IMR-90 (cell line): ENCODE data around the gene STX8. TPM values are rescaled to one million over a fixed set of nuclear protein-coding genes. Genes with fewer than 3 reads are reported as not detected.

Experiments
- ATAC-seq: fragments of 200-7000 bp; cut with Tn5 transposase; 2 replicates; pipeline ENCODE4 v1.9.1; 2020; ENCODE audit warnings: low read depth, mild to moderate bottlenecking, moderate library complexity
- BruUV-seq: library from RNA; stranded (reverse); fragments of 400-500 nt; replicated peaks from 2 replicates; lab custom pipeline; 2021; lab: Mats Ljungman, UMichigan
- CTCF ChIA-PET: fragments of 300-600 bp; formaldehyde crosslinking; extraction: SDS; loops from one replicate; lab custom pipeline; 2021; ENCODE audit warnings: antibody characterized with exemption; lab: Yijun Ruan, JAX
- POLR2A ChIA-PET: fragments of 300-600 bp; sonication (Branson Sonifier 250); formaldehyde crosslinking; loops from one replicate; lab custom pipeline; 2022; ENCODE audit warnings: antibody characterized with exemption; ENCODE audit not compliant: unreplicated experiment; lab: Charles Lee
- DNase-seq: peaks from one replicate; pipeline ENCODE4 v3.0.0; 2013
- H2AFZ ChIP-seq: replicated peaks from 2 replicates; pipeline ENCODE3; 2013; ENCODE audit warnings: low read length, mild to moderate bottlenecking; ENCODE audit not compliant: poor library complexity
- H2AK5ac ChIP-seq: 2 replicates; pipeline ENCODE4 v1.6.1; 2013; ENCODE audit warnings: low read depth, low read length, inconsistent platforms
- H2AK9ac ChIP-seq: replicated peaks from 2 replicates; pipeline ENCODE3; 2013; ENCODE audit warnings: mild to moderate bottlenecking, low read depth, low read length, moderate library complexity; ENCODE audit not compliant: poor library complexity
- H2BK120ac ChIP-seq: 2 replicates; pipeline ENCODE4 v1.6.1; 2013; ENCODE audit warnings: low read depth, low read length, inconsistent platforms
- H2BK15ac ChIP-seq: 3 replicates; pipeline ENCODE4 v1.6.1; 2013; ENCODE audit warnings: low read depth, low read length, inconsistent platforms
- H2BK20ac ChIP-seq: 2 replicates; pipeline ENCODE4 v1.6.1; 2013; ENCODE audit warnings: low read depth, mild to moderate bottlenecking, inconsistent platforms, low read length, moderate library complexity
- H2BK5ac ChIP-seq: 2 replicates; pipeline ENCODE4 v1.6.1; 2013; ENCODE audit warnings: mild to moderate bottlenecking, low read depth, low read length, inconsistent platforms; ENCODE audit not compliant: poor library complexity, severe bottlenecking
- H3K14ac ChIP-seq: replicated peaks from 2 replicates; pipeline ENCODE4 v1.6.1; 2013; ENCODE audit warnings: low read depth, low read length, inconsistent platforms
- H3K18ac ChIP-seq: 2 replicates; pipeline ENCODE4 v1.6.1; 2013; ENCODE audit warnings: low read depth, low read length, control low read depth
- H3K23ac ChIP-seq: 2 replicates; pipeline ENCODE4 v1.6.1; 2013; ENCODE audit warnings: low read depth, low read length, inconsistent platforms
- H3K27ac ChIP-seq: 2 replicates; pipeline ENCODE4 v1.5.1; 2013; ENCODE audit warnings: mild to moderate bottlenecking, control low read depth, low read length; ENCODE audit not compliant: insufficient read depth
- H3K27me3 ChIP-seq: 2 replicates; pipeline ENCODE4 v1.6.1; 2013; ENCODE audit warnings: low read length; ENCODE audit not compliant: control insufficient read depth, insufficient read depth
- H3K36me3 ChIP-seq: 2 replicates; pipeline ENCODE4 v1.6.1; 2013; ENCODE audit warnings: low read length, mixed read lengths; ENCODE audit not compliant: control insufficient read depth, insufficient read depth
- H3K4ac ChIP-seq: 2 replicates; pipeline ENCODE4 v1.6.1; 2013; ENCODE audit warnings: low read depth, low read length, inconsistent platforms
- H3K4me1 ChIP-seq: 2 replicates; pipeline ENCODE4 v1.6.1; 2013; ENCODE audit warnings: low read length, mixed read lengths; ENCODE audit not compliant: control insufficient read depth, insufficient read depth
- H3K4me2 ChIP-seq: 2 replicates; pipeline ENCODE4 v1.6.1; 2013; ENCODE audit warnings: low read depth, mild to moderate bottlenecking, control low read depth, low read length, moderate library complexity
- H3K4me3 ChIP-seq: 2 replicates; pipeline ENCODE4 v1.5.1; 2013; ENCODE audit warnings: low read depth, mild to moderate bottlenecking, control low read depth, low read length, moderate library complexity; ENCODE audit not compliant: insufficient read depth
- H3K56ac ChIP-seq: 2 replicates; pipeline ENCODE4 v1.6.1; 2013; ENCODE audit warnings: low read length, inconsistent platforms; ENCODE audit not compliant: insufficient read depth; ENCODE audit errors: extremely low read depth
- H3K79me1 ChIP-seq, 2 experiments: 2 replicates each; pipeline ENCODE4 v1.6.1; 2013; ENCODE audit warnings: low read length in 2 of 2, inconsistent platforms in 1 of 2, low read depth in 1 of 2
- H3K9ac ChIP-seq: 2 replicates; pipeline ENCODE4 v1.6.1; 2013; ENCODE audit warnings: low read depth, low read length, control low read depth
- H3K9me1 ChIP-seq: 2 replicates; pipeline ENCODE4 v1.6.1; 2013; ENCODE audit warnings: low read length, inconsistent platforms; ENCODE audit not compliant: insufficient read depth
- H3K9me3 ChIP-seq: 2 replicates; pipeline ENCODE4 v1.6.1; 2013; ENCODE audit warnings: low read length; ENCODE audit not compliant: control insufficient read depth, insufficient read depth
- H4K20me1 ChIP-seq: 2 replicates; pipeline ENCODE4 v1.6.1; 2013; ENCODE audit warnings: low read length, inconsistent platforms; ENCODE audit not compliant: insufficient read depth
- H4K5ac ChIP-seq: 2 replicates; pipeline ENCODE4 v1.6.1; 2013; ENCODE audit warnings: mild to moderate bottlenecking, low read depth, low read length, control low read depth
- H4K8ac ChIP-seq, 2 experiments: 2 replicates each; pipeline ENCODE4 v1.6.1; 2013; ENCODE audit warnings: low read depth in 2 of 2, low read length in 2 of 2, control low read depth in 1 of 2, inconsistent platforms in 1 of 2
- H4K91ac ChIP-seq: 2 replicates; pipeline ENCODE4 v1.6.1; 2013; ENCODE audit warnings: low read depth, low read length, inconsistent platforms; ENCODE audit not compliant: insufficient read depth
- BHLHE40 ChIP-seq: fragments of 150-350 bp; IDR thresholded peaks from 2 replicates; pipeline ENCODE4 v1.6.1; 2016; ENCODE audit warnings: mild to moderate bottlenecking, low read depth, low read length
- CTCF ChIP-seq: conservative IDR thresholded peaks from 2 replicates; pipeline ENCODE4 v1.5.1; 2012; ENCODE audit warnings: mild to moderate bottlenecking, low read depth, low read length, improper control_type of control experiment
- MAZ ChIP-seq: IDR thresholded peaks from 2 replicates; pipeline ENCODE4 v1.6.1; 2012; ENCODE audit warnings: low read depth, mild to moderate bottlenecking, low read length, improper control_type of control experiment, moderate library complexity, borderline replicate concordance
- NFE2L2 ChIP-seq: fragments of 150-350 bp; IDR thresholded peaks from 2 replicates; pipeline ENCODE4 v1.6.1; 2016; ENCODE audit warnings: low read depth, mild to moderate bottlenecking, low read length
- POLR2A ChIP-seq: IDR thresholded peaks from 2 replicates; pipeline ENCODE4 v1.6.1; 2012; ENCODE audit warnings: mild to moderate bottlenecking, low read depth, low read length
- RAD21 ChIP-seq: IDR thresholded peaks from 2 replicates; pipeline ENCODE4 v1.6.1; 2012; ENCODE audit warnings: low read length, improper control_type of control experiment
- RCOR1 ChIP-seq: IDR thresholded peaks from 2 replicates; pipeline ENCODE4 v1.6.1; 2012; ENCODE audit warnings: mild to moderate bottlenecking, low read length, improper control_type of control experiment; ENCODE audit not compliant: insufficient replicate concordance
- RFX5 ChIP-seq: IDR thresholded peaks from 2 replicates; pipeline ENCODE4 v1.8.0; 2012; ENCODE audit warnings: low read depth, mild to moderate bottlenecking, low read length, moderate library complexity
- SMC3 ChIP-seq: fragments of 150-350 bp; IDR thresholded peaks from 2 replicates; pipeline ENCODE4 v1.6.1; 2016; ENCODE audit warnings: low read depth, mild to moderate bottlenecking, antibody characterized with exemption, low read length, moderate library complexity
- WGBS, 2 experiments: methylation state at CpG; one replicate each; pipeline versions ENCODE4 v1.1.5 to v1.1.7; 2013; ENCODE audit warnings: missing lambda C conversion rate in 2 of 2; ENCODE audit not compliant: insufficient read length in 1 of 2; ENCODE audit errors: extremely low coverage in 2 of 2; 5-methylcytosine and 5-hydroxymethylcytosine counted together
- dilution Hi-C: fragments of 300-500 bp; cut with HindIII; formaldehyde crosslinking; loops from one replicate; pipeline ENCODE4 v1.14.3; 2018; ENCODE audit warnings: low sequenced_read_pairs; ENCODE audit not compliant: unreplicated experiment
- in situ Hi-C: fragments of 300-500 bp; cut with MboI; formaldehyde crosslinking; loops from 3 replicates; pipeline ENCODE4 v1.14.3; 2019; ENCODE audit warnings: low sequenced_read_pairs, inconsistent platforms, mixed read lengths
- intact Hi-C: fragments of 100-400 bp; cut with micrococcal nuclease; formaldehyde crosslinking; loops from 2 replicates; pipeline ENCODE4 v1.10.0; 2022
- polyA plus RNA-seq, 3 experiments: library from polyadenylated mRNA; depleted of rRNA; stranded (reverse); fragments of >200 nt; gene quantifications; 2 replicates each; pipeline ENCODE4 v1.2.3, GENCODE V29; 2012; ENCODE audit warnings: low replicate concordance in 1 of 3
- total RNA-seq: library from RNA; depleted of rRNA; stranded (reverse); fragments of >200 nt; gene quantifications from 2 replicates; pipeline ENCODE4 v1.2.3, GENCODE V29; 2012

Gene STX8
- total and polyA plus RNA-seq, 2 of the 4 experiments (the other 2 are of a cell fraction) = 26.5 to 47.0 TPM

GRCh38 chr17:9538626-9539025 is 37.0 kb downstream of the STX8 start:
- in situ Hi-C loops (loop anchor here (25.0 kb wide), 1 partner anchor 751 kb away; the partner anchor contains the start of gene MFSD6L), intact Hi-C loops (no loop called here), dilution Hi-C loops (no loop called here)
- Histone ChIP-seq H4K91ac (no peak overlapping the region), H2BK20ac (no peak overlapping the region), H2AFZ (no peak overlapping the region), H3K9me3 (no peaks in the 10 kb centered on the region), H4K20me1 (no peaks in the 10 kb centered on the region), H4K5ac (no peak overlapping the region), H4K8ac (no peak overlapping the region), H3K56ac (no peak overlapping the region), H2AK9ac (no peak overlapping the region), H3K23ac (no peak overlapping the region), H3K4ac (no peak overlapping the region), H3K27ac (no peak overlapping the region), H3K9me1 (no peaks in the 10 kb centered on the region; the same call in 1 of the 2 replicates), H3K79me1 (no peaks in the 10 kb centered on the region), H3K27me3 (no peaks in the 10 kb centered on the region), H2BK5ac (no peak overlapping the region), H2BK120ac (no peak overlapping the region), H3K4me2 (no peak overlapping the region), H2AK5ac (no peak overlapping the region), H3K36me3 (peaks cover 4% of the 10 kb centered on the region), H3K4me1 (no peaks in the 10 kb centered on the region), H3K9ac (no peak overlapping the region), H2BK15ac (no peak overlapping the region), H3K4me3 (no peak overlapping the region), H3K18ac (no peak overlapping the region), H3K14ac (no peak overlapping the region)
- BruUV-seq = no TSS peak
- no CpG with 5 or more reads among the region's 4 CpGs for WGBS, 2 experiments
- DNase-seq (no peak), ATAC-seq (no peak)
- ChIA-PET CTCF (no interaction called here), POLR2A (interaction anchor here (0.6 kb wide), 1 partner anchor 246 kb away, joined by 4 read pairs; no protein-coding TSS in a partner anchor)
- TF ChIP-seq MAZ (no peak), RCOR1 (no peak), BHLHE40 (no peak), CTCF (no peak), RAD21 (no peak), SMC3 (no peak), NFE2L2 (no peak), POLR2A (no peak), RFX5 (no peak)
